ENCODE results near the gene AKAP7.
"Not testable (repeated sequence)": the region's sequence is repeated elsewhere in the genome, so short reads cannot be mapped to it uniquely, and the experiment has no call there.

DNA sequence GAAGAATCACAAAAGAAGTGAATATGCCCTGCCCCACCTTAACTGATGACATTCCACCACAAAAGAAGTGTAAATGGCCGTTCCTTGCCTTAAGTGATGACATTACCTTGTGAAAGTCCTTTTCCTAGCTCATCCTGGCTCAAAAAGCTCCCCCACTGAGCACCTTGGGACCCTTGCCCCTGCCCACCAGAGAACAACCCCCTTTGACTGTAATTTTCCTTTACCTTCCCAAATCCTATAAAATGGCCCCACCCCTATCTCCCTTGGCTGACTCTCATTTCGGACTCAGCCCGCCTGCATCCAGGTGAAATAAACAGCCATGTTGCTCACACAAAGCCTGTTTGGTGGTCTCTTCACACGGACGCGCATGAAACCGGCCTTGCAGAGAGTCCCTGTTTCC lies 165.6 kb downstream of the AKAP7 start:
- TF ChIP-seq, protein P1, sequence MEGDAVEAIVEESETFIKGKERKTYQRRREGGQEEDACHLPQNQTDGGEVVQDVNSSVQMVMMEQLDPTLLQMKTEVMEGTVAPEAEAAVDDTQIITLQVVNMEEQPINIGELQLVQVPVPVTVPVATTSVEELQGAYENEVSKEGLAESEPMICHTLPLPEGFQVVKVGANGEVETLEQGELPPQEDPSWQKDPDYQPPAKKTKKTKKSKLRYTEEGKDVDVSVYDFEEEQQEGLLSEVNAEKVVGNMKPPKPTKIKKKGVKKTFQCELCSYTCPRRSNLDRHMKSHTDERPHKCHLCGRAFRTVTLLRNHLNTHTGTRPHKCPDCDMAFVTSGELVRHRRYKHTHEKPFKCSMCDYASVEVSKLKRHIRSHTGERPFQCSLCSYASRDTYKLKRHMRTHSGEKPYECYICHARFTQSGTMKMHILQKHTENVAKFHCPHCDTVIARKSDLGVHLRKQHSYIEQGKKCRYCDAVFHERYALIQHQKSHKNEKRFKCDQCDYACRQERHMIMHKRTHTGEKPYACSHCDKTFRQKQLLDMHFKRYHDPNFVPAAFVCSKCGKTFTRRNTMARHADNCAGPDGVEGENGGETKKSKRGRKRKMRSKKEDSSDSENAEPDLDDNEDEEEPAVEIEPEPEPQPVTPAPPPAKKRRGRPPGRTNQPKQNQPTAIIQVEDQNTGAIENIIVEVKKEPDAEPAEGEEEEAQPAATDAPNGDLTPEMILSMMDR (IDR thresholded peaks at IDR 0.05), result not testable (repeated sequence)
- not testable (repeated sequence) for TF ChIP-seq POLR2A (IDR thresholded peaks at IDR 0.05)

Measured in testis (tissue), 2 donors.